Measurements from ENCODE around the gene GLOD4.
"Not testable (repeated sequence)": the region's sequence is repeated elsewhere in the genome, so short reads cannot be mapped to it uniquely, and the experiment has no call there.

The GLOD4 gene

DNA sequence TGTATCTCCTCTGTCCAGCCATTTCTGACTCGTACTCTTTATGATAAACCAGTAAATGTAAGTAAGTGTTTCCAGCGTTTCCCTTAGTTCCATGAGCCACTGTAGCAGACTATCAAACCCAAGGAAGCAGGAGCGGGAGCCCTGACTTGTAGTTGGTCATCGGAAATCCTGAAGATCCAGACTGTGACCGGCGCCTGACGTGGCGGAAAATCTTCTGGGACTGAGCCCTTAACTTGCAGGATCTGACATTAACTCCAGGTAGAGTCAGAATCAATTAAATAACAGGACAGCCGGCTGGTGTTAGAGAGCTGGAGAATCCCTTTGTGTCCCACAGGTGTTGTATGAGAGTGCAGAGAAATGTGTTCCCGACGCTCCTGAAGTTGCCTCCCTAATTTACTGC is 4.0 kb downstream of the GLOD4 start:
- in situ Hi-C loops (cut with MboI; ENCODE audit: low sequenced_read_pairs) = no loop called here

DNA sequence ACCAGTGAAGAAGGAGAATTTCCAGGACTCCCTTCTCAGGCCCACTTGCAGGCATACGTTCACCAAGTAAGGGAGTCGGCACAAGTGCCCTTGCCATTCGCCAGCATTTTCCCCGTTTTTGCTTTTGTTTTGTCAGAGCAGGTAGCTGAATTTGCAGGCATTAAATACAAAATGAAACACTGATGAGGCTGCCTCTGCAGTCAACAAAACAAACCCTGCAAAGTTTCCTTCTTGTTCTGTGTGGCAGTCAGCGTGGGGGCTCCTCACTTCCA is 7.8 kb downstream of the GLOD4 start:
- in situ Hi-C loops (cut with MboI; ENCODE audit: low sequenced_read_pairs) = no loop called here

DNA sequence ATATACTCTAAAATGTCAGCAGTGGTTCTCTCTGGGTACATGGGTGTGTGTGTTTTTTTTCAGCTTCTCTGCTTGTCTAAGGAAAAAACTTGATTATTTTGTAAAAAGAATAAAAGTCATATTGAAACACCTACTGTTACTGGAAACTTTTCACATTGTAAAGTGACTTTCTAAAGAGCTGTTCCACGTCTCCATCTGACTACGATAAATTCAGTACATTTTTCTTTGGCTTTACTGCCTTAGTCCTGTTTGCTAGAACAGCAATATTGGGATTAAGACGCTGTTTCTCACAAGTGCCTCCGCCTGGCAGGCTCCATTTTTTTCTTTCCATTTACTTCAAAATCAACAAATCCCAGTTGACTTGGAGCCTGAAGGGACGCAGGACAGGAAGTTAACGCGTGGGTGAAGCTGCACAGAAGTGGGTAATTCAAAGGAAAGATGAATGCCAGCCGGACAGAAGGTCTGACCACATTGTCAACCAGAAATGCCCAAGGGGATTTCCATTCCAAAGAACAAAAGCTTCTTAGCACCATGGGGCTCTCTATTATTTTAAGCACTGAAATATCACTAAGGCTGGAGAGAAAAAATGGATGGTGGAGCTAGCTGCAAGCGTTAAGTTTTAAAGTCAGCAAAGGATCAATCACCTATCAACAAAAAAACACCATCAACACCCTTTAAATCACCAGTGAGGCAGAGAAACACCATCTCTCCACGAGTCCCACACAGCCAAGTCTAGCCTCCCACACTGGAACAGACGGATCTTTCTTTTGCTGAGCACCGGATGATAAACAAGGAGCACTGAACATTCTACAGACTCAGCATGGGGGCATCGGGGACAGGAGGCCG is 8.4 kb downstream of the GLOD4 start:
- in situ Hi-C loops (cut with MboI; ENCODE audit: low sequenced_read_pairs) = no loop called here

DNA sequence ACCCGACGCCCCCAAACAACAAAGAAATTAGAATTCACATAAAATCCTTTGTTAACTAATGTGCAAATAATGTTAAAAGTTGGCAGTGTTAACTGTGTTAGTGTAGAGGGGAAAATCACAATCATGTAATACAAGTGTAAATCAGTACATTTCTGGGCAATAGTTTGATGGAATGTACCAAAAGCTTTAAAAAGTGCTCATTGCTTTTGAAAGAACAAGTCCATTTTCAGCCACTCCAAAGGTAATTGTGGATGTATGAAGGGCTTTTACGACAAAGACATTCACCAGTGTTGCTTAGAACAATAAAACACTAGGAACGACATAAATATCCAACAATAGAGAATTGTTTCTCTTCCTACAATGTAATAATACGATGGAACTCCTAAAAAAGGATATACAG is 9.1 kb downstream of the GLOD4 start:
- in situ Hi-C loops (cut with MboI; ENCODE audit: low sequenced_read_pairs) = no loop called here

DNA sequence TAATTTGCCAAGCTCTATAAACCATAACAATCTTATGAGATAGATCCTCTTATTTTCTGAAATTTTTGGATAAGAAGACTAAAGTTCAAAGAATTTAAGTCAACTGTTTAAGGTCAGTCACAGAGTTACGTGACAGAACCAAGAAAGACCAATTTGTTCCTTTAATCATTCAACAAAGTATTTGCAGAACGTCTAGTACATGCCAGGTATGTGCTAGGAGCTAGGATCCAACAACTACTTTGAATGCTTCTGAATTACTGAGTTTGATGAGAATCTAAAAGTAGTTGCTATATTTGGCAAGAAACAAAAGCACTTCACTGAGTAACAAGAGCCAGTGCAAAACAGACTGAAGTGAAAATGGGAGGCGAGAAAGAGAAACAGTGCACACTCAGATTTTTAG is 15.0 kb downstream of the GLOD4 start:
- in situ Hi-C loops (cut with MboI; ENCODE audit: low sequenced_read_pairs) = no loop called here

DNA sequence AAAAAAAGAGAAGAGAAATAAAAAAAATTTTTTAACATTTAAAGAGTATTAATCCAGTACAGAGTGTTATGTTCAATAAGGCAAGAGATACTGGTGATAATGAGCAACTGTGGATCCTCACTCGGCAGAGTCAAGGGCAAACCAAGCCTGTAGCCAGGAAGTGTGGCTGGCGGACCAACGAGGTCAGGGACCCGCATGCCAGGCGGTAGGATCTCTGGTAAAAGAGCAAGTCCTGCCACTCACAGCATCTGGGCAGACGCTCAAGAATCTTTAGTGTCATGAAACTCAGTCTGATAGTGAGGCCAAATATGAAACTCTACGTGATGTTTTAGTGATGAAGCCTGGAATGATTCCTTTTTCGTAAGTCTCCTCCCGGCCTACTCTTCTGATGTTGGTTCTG is 21.7 kb downstream of the GLOD4 start:
- in situ Hi-C loops (cut with MboI; ENCODE audit: low sequenced_read_pairs) = no loop called here

DNA sequence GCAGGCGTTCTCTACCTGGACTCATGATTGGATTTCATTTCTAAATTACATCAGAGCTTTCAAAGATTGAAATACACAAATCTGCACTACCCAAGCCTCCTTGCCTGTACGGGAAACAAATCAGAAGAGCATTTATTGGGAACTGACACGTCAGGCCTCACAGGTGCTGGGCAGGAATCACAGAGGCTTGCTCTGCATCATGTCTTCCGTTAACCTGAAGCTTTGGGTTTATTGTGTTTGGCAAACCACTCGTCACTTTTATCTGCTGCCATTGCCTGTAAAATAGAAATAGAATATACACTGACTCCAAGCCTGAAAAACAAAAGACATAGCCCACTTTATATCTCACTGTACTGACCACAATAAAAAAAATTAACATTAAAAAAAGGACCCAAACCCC is 22.1 kb downstream of the GLOD4 start:
- in situ Hi-C loops (cut with MboI; ENCODE audit: low sequenced_read_pairs) = no loop called here

DNA sequence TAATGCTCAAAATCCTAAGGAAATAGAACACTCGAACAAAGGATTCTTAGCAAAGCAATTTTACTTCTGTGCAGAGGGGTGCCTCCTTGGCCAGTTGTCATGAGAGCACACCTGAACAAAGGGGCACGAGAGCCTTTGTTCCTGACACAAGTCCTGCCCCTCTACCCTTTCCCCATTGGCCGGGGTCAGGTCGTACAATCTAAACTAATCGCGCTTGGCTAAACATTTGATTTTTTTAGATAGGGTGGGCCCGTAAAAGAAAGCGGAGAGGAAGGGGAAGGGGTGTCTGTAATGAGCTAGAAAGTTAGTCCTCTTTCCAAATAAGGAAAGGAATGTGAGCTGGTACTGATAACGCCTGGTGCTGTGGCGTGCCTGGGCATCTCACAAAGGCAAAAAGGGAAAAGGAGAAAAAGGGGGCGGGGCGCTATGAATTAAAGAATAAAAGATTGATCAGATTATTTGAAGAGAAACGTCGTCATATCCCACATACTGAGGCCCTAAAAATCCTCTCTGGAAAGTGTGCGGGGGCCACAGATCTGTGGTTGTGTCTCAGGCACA is 26.0 kb downstream of the GLOD4 start:
- in situ Hi-C loops (cut with MboI; ENCODE audit: low sequenced_read_pairs) = not testable (repeated sequence)

DNA sequence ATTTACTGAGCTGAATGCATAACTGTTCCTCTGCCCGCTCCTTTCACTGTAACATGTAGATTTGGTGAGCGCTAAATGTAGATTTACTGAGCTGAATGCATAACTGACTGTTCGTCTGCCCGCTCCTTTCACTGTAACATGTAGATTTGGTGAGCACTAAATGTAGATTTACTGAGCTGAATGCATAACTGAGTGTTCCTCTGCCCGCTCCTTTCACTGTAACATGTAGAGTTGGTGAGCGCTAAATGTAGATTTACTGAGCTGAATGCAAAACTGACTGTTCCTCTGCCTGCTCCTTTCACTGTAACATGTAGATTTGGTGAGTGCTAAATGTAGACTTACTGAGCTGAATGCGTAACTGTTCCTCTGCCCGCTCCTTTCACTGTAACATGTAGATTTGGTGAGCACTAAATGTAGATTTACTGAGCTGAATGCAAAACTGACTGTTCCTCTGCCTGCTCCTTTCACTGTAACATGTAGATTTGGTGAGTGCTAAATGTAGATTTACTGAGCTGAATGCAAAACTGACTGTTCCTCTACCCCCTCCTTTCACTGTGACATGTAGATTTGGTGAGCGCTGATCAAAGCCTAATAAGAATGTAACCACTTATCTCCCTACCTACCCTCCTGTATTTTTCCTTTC is 26.6 kb downstream of the GLOD4 start:
- in situ Hi-C loops (cut with MboI; ENCODE audit: low sequenced_read_pairs) = not testable (repeated sequence)

DNA sequence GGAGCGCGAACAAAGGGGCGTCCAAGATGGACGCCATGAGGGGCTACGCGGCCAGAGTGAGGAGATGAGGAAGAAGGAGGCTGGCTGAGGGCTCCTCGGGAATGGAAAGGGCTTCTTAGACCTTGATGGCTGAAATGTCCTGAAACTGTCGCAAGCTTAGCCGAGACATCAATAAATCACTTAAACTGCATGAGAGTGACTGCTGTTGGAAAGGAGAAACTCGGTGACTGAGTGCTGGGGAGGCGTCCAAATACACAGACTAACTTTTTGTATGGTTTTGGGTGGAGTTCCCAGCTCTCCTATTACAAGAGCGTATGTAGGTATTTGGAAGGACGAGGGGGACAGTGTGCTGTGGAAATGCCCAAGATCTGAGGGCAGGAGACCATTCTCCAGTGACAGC is 28.7 kb downstream of the GLOD4 start:
- in situ Hi-C loops (cut with MboI; ENCODE audit: low sequenced_read_pairs) = no loop called here

DNA sequence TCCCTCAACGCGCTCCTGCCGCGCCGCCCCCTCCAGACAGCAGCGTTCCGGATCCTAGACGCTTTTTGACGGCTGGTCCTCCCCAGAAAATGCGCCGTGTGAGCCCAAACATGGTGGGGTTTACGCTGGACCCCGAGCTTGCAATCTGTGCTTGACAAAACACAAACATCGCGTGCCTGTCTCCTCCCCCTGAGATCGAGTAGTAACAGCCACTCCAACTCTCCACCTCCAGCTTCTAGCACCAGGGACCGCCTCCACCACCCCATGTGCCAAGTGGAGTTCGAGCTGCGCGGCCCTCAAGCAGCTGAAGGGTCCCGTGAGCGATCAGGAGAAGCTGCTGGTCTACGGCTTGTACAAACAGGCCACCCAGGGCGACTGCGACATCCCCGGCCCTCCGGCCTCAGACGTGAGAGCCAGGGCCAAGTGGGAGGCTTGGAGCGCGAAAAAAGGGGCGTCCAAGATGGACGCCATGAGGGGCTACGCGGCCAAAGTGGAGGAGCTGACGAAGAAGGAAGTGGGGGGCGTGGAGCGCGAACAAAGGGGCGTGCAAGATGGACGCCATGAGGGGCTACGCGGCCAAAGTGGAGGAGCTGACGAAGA is 29.4 kb downstream of the GLOD4 start:
- in situ Hi-C loops (cut with MboI; ENCODE audit: low sequenced_read_pairs) = no loop called here

DNA sequence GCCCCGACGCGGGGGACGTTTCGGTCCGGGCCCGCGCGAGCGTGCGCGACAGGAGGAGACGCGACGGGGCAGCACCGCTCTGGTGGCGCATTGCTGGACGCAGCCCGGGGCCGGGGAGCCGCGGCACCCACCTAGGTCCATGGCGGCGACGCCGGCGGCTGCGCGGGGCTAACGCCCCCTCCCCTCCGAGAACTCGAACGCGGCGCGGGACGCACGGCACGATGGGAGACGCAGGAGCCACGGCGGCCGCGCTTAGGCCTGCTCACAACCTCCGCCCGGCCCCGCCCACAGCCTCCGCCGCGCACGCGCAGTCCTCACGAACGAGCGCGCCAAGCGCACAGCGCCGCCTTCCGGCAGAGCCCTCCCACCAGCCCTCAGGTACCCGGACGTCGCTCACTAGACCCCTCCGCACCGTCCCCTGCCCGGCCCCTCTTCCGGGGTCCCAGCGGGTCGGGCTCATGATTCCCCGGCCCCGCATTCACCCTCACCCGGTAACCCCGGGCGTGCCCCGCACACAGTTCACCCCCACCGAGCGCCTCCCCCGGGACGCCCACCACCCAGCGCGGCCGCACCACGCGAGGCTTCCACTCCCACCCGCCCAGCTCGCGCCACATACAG is 30.0 kb downstream of the GLOD4 start, which contains the start of gene GEMIN4:
TSS of gene GEMIN4 (minus strand) at position 263 of the 618 bp plus-strand sequence. CDS start at position 141, 122 bp downstream.
- in situ Hi-C loops (cut with MboI; ENCODE audit: low sequenced_read_pairs) = no loop called here

DNA sequence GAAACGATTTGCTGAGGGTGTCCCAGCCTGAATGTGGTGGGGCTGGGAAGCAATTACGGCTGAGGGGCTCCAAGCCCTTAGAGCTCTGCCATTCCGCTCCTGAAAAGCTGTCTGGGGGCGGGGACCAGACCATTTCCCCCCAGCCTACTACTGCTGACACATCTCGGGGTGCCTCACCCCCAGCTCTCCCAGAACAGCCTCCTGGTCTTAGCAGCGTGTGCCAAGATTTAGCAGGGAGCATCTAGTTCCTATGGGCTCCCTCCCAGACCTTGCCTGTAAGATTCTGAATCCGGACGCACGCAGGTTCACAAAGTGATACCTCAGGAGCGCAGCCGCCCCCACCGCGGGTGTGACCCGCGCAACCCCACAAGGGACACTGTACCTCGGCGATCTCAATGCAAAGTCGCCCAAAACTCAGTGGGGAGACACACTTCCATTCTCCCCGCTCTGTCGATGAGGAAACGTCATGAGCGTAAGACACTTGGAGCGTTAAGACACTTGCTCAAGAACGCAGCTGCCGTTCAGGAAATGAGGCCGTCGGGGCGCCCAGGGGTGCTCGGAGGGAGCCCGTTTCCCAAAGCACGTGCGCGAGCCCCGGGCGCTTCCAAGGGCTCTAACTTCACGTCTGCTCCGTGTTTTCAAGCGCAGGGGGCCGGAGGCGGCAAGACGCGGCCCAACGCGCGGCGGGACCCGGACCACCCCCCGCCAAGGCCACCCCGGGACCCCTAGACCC is 30.6 kb downstream of the GLOD4 start:
- in situ Hi-C loops (cut with MboI; ENCODE audit: low sequenced_read_pairs) = no loop called here

DNA sequence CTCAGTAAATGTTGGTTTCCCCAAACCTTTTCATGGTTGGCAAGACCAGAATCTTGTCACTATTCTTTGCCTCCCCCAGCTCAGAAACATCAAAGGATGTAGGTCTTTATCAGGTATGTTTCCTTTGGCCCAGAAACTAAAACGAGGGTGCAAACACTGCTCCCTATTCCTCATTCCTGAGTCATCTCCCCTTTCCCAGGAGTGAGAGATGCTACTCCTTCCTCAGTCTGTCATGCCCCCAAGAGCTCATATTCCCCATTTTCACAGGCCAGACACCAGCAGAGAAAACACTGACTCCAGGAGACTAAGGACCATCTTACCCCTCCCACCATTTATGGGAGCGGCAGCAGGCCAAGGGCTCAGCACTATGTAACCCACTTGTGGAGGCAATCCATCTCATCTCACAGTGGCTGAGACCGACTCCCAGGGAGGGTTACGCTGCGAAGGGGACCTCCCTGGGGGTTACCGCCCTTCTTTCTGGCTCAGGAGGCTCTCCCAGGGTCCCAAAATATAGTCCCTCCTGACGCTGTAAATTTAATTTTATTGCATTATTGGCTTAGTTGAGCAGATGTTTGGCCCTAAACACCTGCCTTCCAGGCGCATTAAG is 31.5 kb downstream of the GLOD4 start:
- in situ Hi-C loops (cut with MboI; ENCODE audit: low sequenced_read_pairs) = no loop called here

DNA sequence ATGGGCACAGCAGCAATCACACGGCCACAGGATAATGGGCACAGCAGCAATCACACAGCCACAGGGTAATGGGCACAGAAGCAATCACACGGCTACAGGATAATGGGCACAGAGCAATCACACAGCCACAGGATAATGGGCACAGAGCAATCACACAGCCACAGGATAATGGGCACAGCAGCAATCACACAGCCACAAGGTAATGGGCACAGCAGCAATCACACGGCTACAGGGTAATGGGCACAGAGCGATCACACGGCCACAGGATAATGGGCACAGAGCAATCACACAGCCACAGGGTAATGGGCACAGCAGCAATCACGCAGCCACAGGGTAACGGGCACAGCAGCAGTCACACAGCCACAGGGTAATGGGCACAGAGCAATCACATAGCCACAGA is 32.7 kb downstream of the GLOD4 start:
- in situ Hi-C loops (cut with MboI; ENCODE audit: low sequenced_read_pairs) = loop anchor here (25.0 kb wide), 1 partner anchor 238 kb away; the partner anchor contains the start of genes NXN and TIMM22

DNA sequence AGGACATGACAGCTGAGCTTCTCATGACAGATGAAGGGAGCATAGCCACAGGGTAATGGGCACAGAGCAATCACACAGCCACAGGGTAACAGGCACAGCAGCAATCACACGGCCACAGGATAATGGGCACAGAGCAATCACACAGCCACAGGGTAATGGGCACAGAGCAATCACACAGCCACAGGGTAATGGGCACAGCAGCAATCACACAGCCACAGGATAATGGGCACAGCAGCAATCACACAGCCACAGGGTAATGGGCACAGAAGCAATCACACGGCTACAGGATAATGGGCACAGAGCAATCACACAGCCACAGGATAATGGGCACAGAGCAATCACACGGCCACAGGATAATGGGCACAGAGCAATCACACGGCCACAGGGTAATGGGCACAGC is 33.5 kb downstream of the GLOD4 start:
- in situ Hi-C loops (cut with MboI; ENCODE audit: low sequenced_read_pairs) = loop anchor here (25.0 kb wide), 1 partner anchor 239 kb away; the partner anchor contains the start of genes NXN and TIMM22

DNA sequence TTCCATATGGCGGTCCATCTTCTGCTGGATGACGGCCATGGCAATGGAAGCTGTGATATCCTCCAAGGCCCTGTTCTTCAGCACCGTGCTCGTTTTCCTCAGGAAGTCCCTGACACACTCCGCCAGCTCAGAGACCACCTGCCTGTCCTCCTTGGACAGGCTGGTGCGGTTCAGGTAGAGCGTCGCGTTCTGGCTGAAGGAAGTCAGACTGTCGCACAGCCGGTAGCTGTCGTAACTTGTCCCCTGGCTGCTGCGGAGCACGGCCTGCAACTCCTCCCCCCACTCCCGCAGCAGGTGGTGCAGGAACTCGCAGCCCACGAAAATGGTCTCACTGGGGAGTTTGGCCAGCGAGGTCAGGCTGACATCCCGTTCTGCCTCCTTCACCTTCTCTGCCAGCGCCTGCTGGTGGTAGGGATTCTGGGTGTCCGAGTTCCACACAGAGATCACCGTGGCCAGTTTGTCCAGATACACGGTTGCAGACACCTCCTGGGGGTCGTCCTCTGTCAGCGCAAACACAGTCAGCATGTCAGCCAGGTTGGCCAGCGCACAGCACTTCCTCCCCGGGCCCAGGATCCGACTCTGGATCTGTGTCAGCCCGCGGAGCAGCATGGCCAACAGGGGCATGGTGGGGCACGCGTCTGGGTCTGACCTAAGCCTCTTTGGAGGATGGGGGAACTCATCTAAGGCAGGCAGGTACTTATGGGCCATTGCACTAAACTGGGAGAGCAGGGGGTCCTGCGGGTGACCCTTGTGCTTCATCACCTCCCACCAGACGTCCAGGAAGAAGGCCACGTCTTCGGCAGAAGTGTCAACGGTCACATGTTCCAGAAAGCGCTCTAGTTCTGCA is 35.1 kb downstream of the GLOD4 start:
- in situ Hi-C loops (cut with MboI; ENCODE audit: low sequenced_read_pairs) = loop anchor here (25.0 kb wide), 1 partner anchor 240 kb away; the partner anchor contains the start of genes NXN and TIMM22

DNA sequence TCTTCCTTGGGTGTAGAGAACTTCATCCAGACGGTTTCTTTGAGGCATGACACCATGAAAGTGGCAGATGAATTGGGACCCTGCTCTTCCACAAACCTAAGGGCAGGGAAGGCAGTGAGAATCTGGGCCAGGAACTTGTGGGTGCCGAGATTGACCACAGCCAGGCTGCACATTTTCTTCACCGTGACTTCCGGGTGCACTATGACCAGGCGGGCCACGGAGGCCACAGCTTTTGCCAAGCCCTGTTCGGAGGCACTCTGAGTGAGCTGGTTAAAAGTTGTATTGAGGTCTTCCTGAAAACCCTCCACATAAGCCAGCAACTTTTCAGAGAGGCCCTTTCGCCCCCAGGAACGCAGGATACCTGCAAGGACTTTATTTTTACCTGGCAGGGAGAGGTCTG is 35.9 kb downstream of the GLOD4 start:
- in situ Hi-C loops (cut with MboI; ENCODE audit: low sequenced_read_pairs) = loop anchor here (25.0 kb wide), 1 partner anchor 241 kb away; the partner anchor contains the start of genes NXN and TIMM22

DNA sequence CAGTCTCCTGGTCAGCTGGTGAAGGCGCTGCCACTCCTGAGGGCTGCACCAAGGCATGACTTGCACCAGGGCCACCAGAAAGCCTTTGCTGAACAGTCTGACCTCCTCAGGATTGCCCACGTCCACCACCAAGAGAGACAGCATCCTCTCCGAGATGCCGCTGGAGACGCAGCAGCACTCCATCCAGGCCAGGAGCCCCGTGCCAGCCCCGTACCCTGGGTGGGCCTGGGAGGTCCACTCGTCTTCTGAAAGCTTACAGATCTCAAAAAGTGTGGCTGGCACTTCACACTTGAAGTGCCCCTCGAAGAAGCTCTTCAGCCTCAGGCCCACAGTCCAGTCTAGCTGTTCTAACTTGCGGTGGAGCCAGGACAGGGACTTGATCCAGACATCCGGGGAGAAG is 36.7 kb downstream of the GLOD4 start:
- in situ Hi-C loops (cut with MboI; ENCODE audit: low sequenced_read_pairs) = loop anchor here (25.0 kb wide), 1 partner anchor 242 kb away; the partner anchor contains the start of genes NXN and TIMM22

Measured in HL-60/S4 (cell line).